ENCODE data around the gene POLE.

DNA sequence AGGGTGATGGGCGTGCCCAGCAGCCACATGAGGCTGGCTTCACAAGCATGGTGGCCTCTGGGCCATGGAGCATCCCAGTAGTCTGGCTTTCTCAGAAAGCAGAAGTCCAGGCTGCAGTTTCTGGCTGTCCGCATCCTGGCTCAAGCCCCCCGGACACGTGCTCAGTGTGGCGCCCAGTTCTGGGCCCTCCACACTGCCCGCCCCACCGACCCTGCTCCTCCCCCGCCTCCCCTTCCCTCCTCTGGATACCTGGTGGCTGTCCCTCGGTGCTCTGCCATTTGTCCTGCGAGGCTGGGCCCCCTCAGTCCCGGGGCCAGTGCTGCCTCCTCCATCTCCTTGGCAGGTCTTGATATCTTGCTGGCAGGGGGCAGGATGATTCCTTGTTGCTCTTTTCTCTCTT is 108.3 kb downstream of the POLE start:
- TF ChIP-seq, protein P1, sequence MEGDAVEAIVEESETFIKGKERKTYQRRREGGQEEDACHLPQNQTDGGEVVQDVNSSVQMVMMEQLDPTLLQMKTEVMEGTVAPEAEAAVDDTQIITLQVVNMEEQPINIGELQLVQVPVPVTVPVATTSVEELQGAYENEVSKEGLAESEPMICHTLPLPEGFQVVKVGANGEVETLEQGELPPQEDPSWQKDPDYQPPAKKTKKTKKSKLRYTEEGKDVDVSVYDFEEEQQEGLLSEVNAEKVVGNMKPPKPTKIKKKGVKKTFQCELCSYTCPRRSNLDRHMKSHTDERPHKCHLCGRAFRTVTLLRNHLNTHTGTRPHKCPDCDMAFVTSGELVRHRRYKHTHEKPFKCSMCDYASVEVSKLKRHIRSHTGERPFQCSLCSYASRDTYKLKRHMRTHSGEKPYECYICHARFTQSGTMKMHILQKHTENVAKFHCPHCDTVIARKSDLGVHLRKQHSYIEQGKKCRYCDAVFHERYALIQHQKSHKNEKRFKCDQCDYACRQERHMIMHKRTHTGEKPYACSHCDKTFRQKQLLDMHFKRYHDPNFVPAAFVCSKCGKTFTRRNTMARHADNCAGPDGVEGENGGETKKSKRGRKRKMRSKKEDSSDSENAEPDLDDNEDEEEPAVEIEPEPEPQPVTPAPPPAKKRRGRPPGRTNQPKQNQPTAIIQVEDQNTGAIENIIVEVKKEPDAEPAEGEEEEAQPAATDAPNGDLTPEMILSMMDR (IDR thresholded peaks at IDR 0.05) = no peak
- no peak for TF ChIP-seq POLR2A (IDR thresholded peaks at IDR 0.05)

Measured in breast epithelium (tissue), 3 donors.